ENCODE results near the gene TBC1D9. TPM values are rescaled to one million over a fixed set of nuclear protein-coding genes. Genes with fewer than 3 reads are reported as not detected.
"Not testable (repeated sequence)": the region's sequence is repeated elsewhere in the genome, so short reads cannot be mapped to it uniquely, and the experiment has no call there.

TBC1D9 gene
- total RNA-seq, 1 donor from 2014 or later: 34.1 TPM

DNA sequence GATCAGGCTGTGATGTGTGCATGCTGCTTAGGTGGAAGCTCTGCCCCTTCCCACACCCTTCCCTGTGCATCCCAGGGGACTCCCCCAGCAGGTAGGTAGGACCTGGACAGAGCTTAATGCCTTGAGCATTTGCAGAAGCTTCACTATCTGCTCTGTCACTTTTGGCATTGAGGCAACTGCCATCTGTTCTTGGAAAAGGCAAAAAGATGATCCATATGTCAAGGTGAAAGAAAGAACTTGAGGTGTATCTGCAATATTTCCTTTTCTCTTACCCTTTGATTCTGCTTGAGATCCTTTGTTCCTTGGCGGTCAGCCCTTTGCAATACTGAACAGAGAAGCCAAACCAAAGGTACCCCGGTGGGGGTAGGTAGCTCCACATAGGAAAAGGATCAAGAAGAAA, 37.1 kb upstream of the TBC1D9 start:
- Mint-ChIP-seq H3K27me3 (no peaks in the 10 kb centered on the region), H3K27ac (no peak overlapping the region), H3K9me3 (no peaks in the 10 kb centered on the region), H3K4me1 (ENCODE audit: unreplicated experiment) (peaks cover 4% of the 10 kb centered on the region), H3K36me3 (no peaks in the 10 kb centered on the region), H3K4me3 (no peak overlapping the region)
- no peak for DNase-seq (ENCODE audit: extremely low spot score, unreplicated experiment)
- TF ChIP-seq, protein P1, sequence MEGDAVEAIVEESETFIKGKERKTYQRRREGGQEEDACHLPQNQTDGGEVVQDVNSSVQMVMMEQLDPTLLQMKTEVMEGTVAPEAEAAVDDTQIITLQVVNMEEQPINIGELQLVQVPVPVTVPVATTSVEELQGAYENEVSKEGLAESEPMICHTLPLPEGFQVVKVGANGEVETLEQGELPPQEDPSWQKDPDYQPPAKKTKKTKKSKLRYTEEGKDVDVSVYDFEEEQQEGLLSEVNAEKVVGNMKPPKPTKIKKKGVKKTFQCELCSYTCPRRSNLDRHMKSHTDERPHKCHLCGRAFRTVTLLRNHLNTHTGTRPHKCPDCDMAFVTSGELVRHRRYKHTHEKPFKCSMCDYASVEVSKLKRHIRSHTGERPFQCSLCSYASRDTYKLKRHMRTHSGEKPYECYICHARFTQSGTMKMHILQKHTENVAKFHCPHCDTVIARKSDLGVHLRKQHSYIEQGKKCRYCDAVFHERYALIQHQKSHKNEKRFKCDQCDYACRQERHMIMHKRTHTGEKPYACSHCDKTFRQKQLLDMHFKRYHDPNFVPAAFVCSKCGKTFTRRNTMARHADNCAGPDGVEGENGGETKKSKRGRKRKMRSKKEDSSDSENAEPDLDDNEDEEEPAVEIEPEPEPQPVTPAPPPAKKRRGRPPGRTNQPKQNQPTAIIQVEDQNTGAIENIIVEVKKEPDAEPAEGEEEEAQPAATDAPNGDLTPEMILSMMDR (conservative IDR thresholded peaks at IDR 0.05): no peak

GRCh38 chr4:140790765-140791164, 34.6 kb upstream of the TBC1D9 start:
- no peak for DNase-seq (ENCODE audit: extremely low spot score, unreplicated experiment)
- TF ChIP-seq, protein P1 (conservative IDR thresholded peaks at IDR 0.05): no peak
- H3K27ac Mint-ChIP-seq: no peak overlapping the region
- no peaks in the 10 kb centered on the region for H3K27me3 Mint-ChIP-seq
- H3K36me3 Mint-ChIP-seq: no peaks in the 10 kb centered on the region
- peaks cover 4% of the 10 kb centered on the region for H3K4me1 Mint-ChIP-seq (ENCODE audit: unreplicated experiment)
- H3K4me3 Mint-ChIP-seq: no peak overlapping the region
- no peaks in the 10 kb centered on the region for H3K9me3 Mint-ChIP-seq

DNA sequence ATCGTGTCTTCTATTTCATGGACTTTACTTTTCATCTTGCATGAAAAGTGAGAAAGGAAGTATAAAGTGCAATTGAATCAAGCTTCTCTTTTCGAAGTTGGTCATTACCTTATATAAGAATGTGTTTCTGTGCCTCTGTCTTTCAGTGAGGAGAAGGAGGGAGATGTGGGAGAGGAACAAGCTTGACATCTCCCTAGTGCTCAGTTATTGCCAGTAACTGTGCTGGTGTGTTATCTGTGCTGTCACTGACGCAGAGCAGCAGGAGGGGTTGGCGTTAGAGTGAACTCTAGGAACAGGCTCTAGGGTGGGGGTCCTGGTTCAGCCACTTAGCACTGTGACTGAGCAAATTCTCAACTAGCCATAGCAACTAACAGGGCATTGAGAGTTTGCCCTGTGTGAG, 34.0 kb upstream of the TBC1D9 start:
- TF ChIP-seq, protein P1 (conservative IDR thresholded peaks at IDR 0.05): no peak
- H3K4me3 Mint-ChIP-seq: no peak overlapping the region
- peaks cover 4% of the 10 kb centered on the region for H3K4me1 Mint-ChIP-seq (ENCODE audit: unreplicated experiment)
- H3K27ac Mint-ChIP-seq: no peak overlapping the region
- no peaks in the 10 kb centered on the region for H3K9me3 Mint-ChIP-seq
- H3K27me3 Mint-ChIP-seq: no peaks in the 10 kb centered on the region
- no peaks in the 10 kb centered on the region for H3K36me3 Mint-ChIP-seq
- no peak for DNase-seq (ENCODE audit: extremely low spot score, unreplicated experiment)

GRCh38 chr4:140789759-140790158, 33.6 kb upstream of the TBC1D9 start:
- H3K4me3 Mint-ChIP-seq: no peak overlapping the region
- H3K27me3 Mint-ChIP-seq: no peaks in the 10 kb centered on the region
- no peaks in the 10 kb centered on the region for H3K9me3 Mint-ChIP-seq
- no peak overlapping the region for H3K27ac Mint-ChIP-seq
- TF ChIP-seq, protein P1 (conservative IDR thresholded peaks at IDR 0.05): no peak
- no peaks in the 10 kb centered on the region for H3K36me3 Mint-ChIP-seq
- H3K4me1 Mint-ChIP-seq (ENCODE audit: unreplicated experiment): peaks cover 4% of the 10 kb centered on the region
- DNase-seq (ENCODE audit: extremely low spot score, unreplicated experiment): no peak

GRCh38 chr4:140782787-140783186, 26.6 kb upstream of the TBC1D9 start:
- H3K4me3 Mint-ChIP-seq; H3K4me1 Mint-ChIP-seq (ENCODE audit: unreplicated experiment); H3K27me3 Mint-ChIP-seq: not testable (repeated sequence)

DNA sequence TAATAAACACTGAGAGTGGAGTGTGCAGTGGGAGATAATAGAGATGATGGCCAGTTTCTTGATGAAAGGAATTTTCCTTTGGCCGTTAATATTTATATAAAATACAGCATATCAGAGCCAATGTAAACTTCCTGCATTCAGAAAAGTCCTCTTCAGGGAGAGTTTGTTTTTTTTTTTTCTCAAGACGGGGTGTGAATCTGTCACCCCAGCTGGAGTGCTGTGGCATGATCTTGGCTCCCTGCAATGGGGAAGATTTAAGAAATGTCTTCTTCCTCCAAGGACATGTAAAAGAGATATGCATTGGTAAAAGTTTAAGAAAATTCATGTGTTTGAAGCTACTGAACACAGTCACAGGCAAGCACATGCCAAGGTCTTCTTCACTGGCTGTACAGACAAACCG, 25.4 kb upstream of the TBC1D9 start:
- Mint-ChIP-seq H3K27me3 (no peaks in the 10 kb centered on the region), H3K9me3 (no peaks in the 10 kb centered on the region), H3K36me3 (no peaks in the 10 kb centered on the region), H3K27ac (no peak overlapping the region), H3K4me3 (no peak overlapping the region), H3K4me1 (ENCODE audit: unreplicated experiment) (no peaks in the 10 kb centered on the region)
- no peak for DNase-seq (ENCODE audit: extremely low spot score, unreplicated experiment)
- TF ChIP-seq, protein P1 (conservative IDR thresholded peaks at IDR 0.05): no peak

More at GRCh38 chr4:140782787-140783186, 26.6 kb upstream of the TBC1D9 start:
- H3K9me3 Mint-ChIP-seq; H3K36me3 Mint-ChIP-seq; H3K27ac Mint-ChIP-seq; DNase-seq (ENCODE audit: extremely low spot score, unreplicated experiment): not testable (repeated sequence)
